Right cardiac atrium (tissue), 5 donors: ENCODE results near the gene AMH. TPM values are rescaled to one million over a fixed set of nuclear protein-coding genes. Genes with fewer than 3 reads are reported as not detected.

Experiments used
- ATAC-seq, 2 donors: fragments of 200-7000 bp; cut with Tn5 transposase; one replicate each; pipeline versions ENCODE4 v1.8.0 to v1.9.1; 2020; ENCODE audit warnings: moderate library complexity in 2 of 2, mild to moderate bottlenecking in 1 of 2
- DNase-seq, 3 donors: peaks; one replicate each; pipeline ENCODE4 v3.0.0-alpha.2; 2020
- H3K27ac ChIP-seq: one replicate; pipeline ENCODE4 v1.5.1; 2013; ENCODE audit warnings: mild to moderate bottlenecking, low read length, control low read depth, moderate library complexity
- H3K27me3 ChIP-seq: one replicate; pipeline ENCODE4 v1.6.1; 2013; ENCODE audit not compliant: control insufficient read depth, insufficient read depth
- H3K4me1 ChIP-seq: one replicate; pipeline ENCODE4 v1.6.1; 2013; ENCODE audit warnings: low read length; ENCODE audit not compliant: control insufficient read depth, insufficient read depth
- H3K4me3 ChIP-seq: one replicate; pipeline ENCODE4 v1.5.1; 2013; ENCODE audit warnings: low read length, control low read depth
- H3K9me3 ChIP-seq: one replicate; pipeline ENCODE4 v1.6.1; 2013; ENCODE audit warnings: low read length; ENCODE audit not compliant: control insufficient read depth
- WGBS: extraction: QIAGEN DNeasy Blood & Tissue Kit; methylation state at CpG from one replicate; pipeline ENCODE4 v1.1.7; 2013; 5-methylcytosine and 5-hydroxymethylcytosine counted together
- intact Hi-C, 4 donors: fragments of 100-400 bp; cut with DNase I; formaldehyde crosslinking; loops; one replicate each; pipeline versions ENCODE4 v1.11.0 to v1.14.0; 2022 to 2023
- polyA plus RNA-seq: library from polyadenylated mRNA; stranded (reverse); fragments of 200-250 nt; gene quantifications from one replicate; pipeline ENCODE4 v1.2.3, GENCODE V29; 2013
- total RNA-seq, 4 donors: library from RNA; stranded (reverse); fragmentation: NEBNext Ultra II Directional; extraction: Animal tissue kit (Norgen Biotek cat#: 25700); gene quantifications; one replicate each; pipeline ENCODE4 v1.2.1, GENCODE V29; 2021
- donor health status: healthy with polysubstance abuse.
- donor health status: DM: no; HTN: yes; CAD: no.
- donor health status: DM: no; HTN: no; CAD: no.
- donor health status: DM: no; HTN: yes; CAD: no; lungs with severe emphysema.
- donor health status: DM: yes; HTN: yes; CAD: no.

Gene AMH
- total and polyA plus RNA-seq, 5 donors, result 0.31 to 1.6 (median 0.99) TPM

DNA sequence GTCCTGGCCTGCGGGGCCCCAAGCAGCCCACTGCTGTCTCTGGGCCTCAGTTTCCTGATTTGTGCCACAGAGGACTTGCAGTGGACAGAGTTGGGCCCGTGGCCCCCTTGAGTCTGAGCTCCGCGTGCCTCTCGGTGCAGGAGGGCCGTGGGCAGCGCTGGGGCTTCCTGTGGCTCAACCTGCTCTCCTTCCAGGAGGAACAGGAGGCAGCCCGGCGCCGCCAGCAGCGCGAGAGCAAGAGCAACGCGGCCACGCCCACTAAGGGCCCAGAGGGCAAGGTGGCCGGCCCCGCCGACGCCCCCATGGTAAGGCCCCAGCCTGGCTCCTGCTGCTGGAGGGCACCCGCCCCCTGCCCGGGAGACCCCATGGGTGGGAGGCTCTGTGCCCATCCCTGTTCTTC lies 38.9 kb upstream of the AMH start:
- H3K4me1 ChIP-seq, result no peaks in the 10 kb centered on the region
- intact Hi-C loops, result loop anchor here in 1 of 4 donors (10.0 kb wide), 1 partner anchor 55 kb away; the partner anchor contains the start of gene AP3D1
- H3K27me3 ChIP-seq, result no peaks in the 10 kb centered on the region
- ATAC-seq (no peak), DNase-seq (no peak)
- no peak overlapping the region for H3K27ac ChIP-seq
- no peak overlapping the region for H3K4me3 ChIP-seq
- 88% methylated on average over 21 of the region's 21 CpGs for WGBS
- H3K9me3 ChIP-seq, result no peaks in the 10 kb centered on the region

DNA sequence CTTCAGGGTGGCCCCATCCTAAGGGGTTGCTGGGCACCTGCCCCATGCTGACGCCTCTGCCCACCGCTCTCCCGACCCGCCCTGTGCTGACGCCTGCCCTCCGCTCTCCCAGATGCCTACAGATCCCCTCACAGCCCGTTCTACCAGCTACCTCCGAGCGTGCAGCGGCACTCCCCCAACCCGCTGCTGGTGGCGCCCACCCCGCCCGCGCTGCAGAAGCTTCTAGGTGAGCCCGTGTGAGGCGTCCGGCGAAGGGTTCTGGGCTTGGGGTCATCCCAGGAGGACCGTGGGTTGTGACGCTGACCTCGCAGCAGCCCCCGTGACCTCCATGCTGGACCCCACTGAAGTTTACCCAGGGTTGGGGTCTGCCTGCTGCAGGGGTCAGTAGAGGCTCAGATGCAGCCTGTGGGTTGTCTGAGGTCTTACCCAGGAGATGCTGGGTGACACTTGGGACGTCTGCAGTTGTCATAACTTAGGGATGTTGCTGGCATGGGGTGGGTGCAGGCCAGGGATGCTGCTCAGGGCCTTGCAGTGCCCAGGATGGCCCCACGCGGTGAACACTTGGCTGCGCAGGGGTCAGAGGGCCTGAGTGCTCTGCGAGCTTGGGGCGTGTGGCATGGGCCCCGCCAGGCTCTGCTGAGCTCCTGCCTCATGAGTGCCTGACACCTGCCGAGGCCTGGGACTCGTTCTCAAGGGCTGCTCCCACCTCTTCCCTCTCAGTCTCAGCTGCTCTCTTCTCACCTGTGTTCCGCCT lies 38.0 kb upstream of the AMH start:
- DNase-seq (no peak), ATAC-seq (no peak)
- intact Hi-C loops, result loop anchor here in 1 of 4 donors (10.0 kb wide), 1 partner anchor 56 kb away; the partner anchor contains the start of gene AP3D1
- Histone ChIP-seq H3K27me3 (no peaks in the 10 kb centered on the region), H3K9me3 (no peaks in the 10 kb centered on the region), H3K27ac (no peak overlapping the region), H3K4me3 (no peak overlapping the region), H3K4me1 (no peaks in the 10 kb centered on the region)
- 91% methylated on average over 33 of the region's 33 CpGs for WGBS

DNA sequence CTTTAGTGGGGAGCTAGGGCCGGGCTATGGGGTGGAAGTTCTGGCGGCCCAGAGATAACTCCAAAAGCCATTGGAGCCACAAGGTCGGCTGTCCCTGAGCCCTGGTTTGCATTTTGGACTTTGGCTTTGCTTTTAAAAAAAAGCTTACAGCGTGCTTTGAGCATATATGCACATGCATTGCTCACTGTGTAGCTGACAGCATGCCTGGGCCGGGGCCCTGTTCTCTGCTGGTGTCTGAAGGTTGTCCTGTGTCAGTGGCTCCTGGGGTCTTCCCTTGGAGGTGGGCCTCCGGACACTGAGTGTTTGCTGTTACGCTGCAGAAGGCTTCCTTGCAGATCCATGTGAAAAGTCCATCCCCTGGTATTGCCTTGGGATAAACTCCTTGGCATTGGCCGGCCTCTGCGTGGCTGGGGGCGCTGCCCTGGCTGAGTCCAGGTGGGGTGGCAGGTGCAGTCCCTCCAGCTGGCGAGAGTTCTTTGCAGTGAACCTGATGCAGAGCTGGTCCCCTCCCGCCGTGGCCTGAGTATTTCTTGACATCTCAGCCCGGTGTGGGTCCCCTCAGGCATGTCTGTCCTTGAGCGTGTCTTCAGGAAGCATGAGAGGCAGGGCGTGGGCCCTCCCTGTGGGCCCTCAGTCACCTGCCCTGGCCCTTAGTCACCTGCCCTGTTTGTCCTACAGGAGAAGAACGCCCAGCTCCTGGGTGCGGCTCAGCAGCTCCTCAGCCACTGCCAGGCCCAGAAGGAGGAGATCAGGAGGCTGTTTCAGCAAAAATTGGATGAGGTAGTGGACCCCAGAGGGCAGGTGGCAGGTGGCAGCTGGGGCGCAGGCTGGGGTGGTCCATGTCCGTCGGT lies 36.0 kb upstream of the AMH start:
- H3K4me1 ChIP-seq, result no peaks in the 10 kb centered on the region
- no peak for ATAC-seq

DNA sequence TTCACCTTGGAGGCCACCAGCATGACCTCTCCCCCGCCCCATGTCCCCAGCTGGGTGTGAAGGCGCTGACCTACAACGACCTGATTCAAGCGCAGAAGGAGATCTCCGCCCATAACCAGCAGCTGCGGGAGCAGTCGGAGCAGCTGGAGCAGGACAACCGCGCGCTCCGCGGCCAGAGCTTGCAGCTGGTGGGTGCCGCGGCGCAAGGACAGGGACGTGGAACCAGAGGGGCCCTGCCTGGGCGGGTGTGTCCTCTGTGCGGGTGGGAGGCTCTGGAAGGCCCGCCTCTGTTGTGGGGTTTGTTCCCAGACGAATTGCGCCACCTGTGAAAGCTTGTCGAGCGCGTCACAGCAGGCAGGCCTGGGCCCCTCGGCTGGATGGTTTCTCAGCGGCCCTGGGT lies 35.3 kb upstream of the AMH start:
- WGBS, result 83% methylated on average over 26 of the region's 26 CpGs
- H3K4me3 ChIP-seq, result no peak overlapping the region
- ATAC-seq (no peak), DNase-seq (no peak)
- H3K9me3 ChIP-seq, result no peaks in the 10 kb centered on the region
- intact Hi-C loops, result loop anchor here in 1 of 4 donors (10.0 kb wide), 1 partner anchor 59 kb away; the partner anchor contains the start of gene AP3D1
- no peaks in the 10 kb centered on the region for H3K4me1 ChIP-seq
- H3K27ac ChIP-seq, result no peak overlapping the region
- H3K27me3 ChIP-seq, result no peaks in the 10 kb centered on the region

More for the DNA sequence above, 36.0 kb upstream of the AMH start:
- H3K4me3 ChIP-seq, result no peak overlapping the region
- H3K9me3 ChIP-seq, result no peaks in the 10 kb centered on the region
- 95% methylated on average over 21 of the region's 21 CpGs for WGBS
- DNase-seq, result no peak
- H3K27ac ChIP-seq, result no peak overlapping the region
- intact Hi-C loops, result loop anchor here in 1 of 4 donors (10.0 kb wide), 1 partner anchor 58 kb away; the partner anchor contains the start of gene AP3D1
- H3K27me3 ChIP-seq, result no peaks in the 10 kb centered on the region

DNA sequence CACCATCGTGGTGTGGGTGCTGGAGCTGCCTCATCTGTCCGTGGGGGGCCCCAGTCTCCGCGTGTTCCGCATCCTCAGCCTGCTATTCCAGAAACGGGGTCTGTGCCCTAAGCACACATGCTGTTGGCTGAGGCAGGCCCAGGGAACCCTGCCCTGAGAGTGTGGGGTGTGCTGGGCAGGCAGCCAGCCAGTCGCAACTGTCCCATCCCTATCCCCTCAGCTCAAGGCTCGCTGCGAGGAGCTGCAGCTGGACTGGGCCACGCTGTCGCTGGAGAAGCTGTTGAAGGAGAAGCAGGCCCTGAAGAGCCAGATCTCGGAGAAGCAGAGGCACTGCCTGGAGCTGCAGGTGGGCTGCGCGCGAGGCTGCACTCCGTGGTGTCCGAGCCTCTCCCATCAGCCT lies 34.9 kb upstream of the AMH start:
- Histone ChIP-seq H3K4me1 (no peaks in the 10 kb centered on the region), H3K9me3 (no peaks in the 10 kb centered on the region), H3K27me3 (no peaks in the 10 kb centered on the region), H3K27ac (no peak overlapping the region), H3K4me3 (no peak overlapping the region)
- intact Hi-C loops, result loop anchor here in 1 of 4 donors (10.0 kb wide), 1 partner anchor 59 kb away; the partner anchor contains the start of gene AP3D1
- ATAC-seq (no peak), DNase-seq (no peak)
- 82% methylated on average over 17 of the region's 17 CpGs for WGBS

DNA sequence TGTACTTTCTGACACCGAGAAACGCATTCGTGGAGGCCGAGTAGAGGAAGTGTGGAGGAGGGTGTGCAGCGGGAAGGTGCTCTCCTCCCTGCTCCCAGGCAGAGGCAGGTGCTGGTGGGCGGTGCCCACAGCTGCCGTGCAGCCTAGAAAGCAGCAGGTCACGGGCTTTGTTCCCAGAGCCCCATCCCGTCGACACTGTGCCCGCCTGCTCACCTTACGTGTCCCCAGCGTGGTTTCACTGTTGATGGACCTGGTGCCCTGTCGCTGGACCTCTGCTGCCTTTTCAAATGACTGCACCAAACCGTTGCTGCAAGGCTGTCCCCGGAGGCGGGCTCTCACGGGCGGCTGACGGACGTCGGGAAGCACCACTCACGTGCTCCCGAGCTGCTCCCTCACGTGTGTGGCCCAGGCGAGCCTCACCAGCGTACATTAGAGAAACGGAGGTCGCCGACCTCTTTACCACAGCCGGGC lies 33.8 kb upstream of the AMH start:
- no peaks in the 10 kb centered on the region for H3K9me3 ChIP-seq
- intact Hi-C loops, result loop anchor here in 1 of 4 donors (10.0 kb wide), 1 partner anchor 61 kb away; the partner anchor contains the start of gene AP3D1
- no peak overlapping the region for H3K27ac ChIP-seq
- WGBS, result 80% methylated on average over 31 of the region's 31 CpGs
- ATAC-seq, result no peak
- H3K27me3 ChIP-seq, result no peaks in the 10 kb centered on the region
- DNase-seq, result no peak
- no peaks in the 10 kb centered on the region for H3K4me1 ChIP-seq
- H3K4me3 ChIP-seq, result no peak overlapping the region

DNA sequence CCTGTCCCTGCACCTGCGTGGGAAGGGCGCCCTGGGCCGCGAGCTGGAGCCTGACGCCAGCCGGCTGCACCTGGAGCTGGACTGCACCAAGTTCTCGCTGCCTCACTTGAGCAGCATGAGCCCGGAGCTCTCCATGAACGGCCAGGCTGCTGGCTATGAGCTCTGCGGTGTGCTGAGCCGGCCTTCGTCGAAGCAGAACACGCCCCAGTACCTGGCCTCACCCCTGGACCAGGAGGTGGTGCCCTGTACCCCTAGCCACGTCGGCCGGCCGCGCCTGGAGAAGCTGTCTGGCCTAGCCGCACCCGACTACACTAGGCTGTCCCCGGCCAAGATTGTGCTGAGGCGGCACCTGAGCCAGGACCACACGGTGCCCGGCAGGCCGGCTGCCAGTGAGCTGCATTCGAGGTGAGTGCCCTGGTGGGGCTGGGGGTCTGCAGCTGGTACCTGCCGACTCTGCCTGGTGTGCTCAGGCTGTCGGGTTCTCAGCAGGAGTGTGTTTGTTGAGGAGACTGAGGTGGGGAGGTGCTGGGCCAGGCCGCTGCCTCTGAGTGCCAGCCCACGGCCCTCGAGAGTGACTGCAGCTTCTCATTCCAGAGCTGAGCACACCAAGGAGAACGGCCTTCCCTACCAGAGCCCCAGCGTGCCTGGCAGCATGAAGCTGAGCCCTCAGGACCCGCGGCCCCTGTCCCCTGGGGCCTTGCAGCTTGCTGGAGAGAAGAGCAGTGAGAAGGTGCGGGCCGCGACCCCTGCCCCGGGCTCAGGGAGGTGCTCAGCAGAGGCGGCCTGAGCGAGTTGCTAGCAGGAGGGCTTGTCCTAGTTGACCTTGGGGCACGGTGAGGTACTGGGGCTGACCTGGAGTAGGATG lies 32.5 kb upstream of the AMH start:
- WGBS, result 96% methylated on average over 43 of the region's 43 CpGs
- Histone ChIP-seq H3K9me3 (no peaks in the 10 kb centered on the region), H3K27ac (no peak overlapping the region), H3K27me3 (no peaks in the 10 kb centered on the region), H3K4me1 (no peaks in the 10 kb centered on the region), H3K4me3 (no peak overlapping the region)
- DNase-seq (no peak), ATAC-seq (no peak)
- intact Hi-C loops, result loop anchor here in 1 of 4 donors (10.0 kb wide), 1 partner anchor 62 kb away; the partner anchor contains the start of gene AP3D1

DNA sequence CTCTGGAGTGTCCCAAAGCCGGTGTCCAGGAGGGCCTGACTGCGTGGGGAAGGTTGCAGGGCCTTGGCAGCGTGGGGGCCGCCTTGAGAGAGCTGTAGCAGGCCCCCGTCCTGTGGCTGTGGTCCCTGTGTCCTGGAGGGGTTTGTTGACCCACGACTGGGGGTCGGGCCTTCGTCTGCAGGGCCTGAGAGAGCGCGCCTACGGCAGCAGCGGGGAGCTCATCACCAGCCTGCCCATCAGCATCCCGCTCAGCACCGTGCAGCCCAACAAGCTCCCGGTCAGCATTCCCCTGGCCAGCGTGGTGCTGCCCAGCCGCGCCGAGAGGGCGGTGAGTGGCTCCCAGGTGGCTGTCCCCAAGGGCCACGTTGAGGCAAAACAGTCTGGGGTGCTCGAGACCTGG lies 31.5 kb upstream of the AMH start:
- DNase-seq (no peak), ATAC-seq (peak in 1 of 2 donors; percentile 2)
- Histone ChIP-seq H3K27me3 (no peaks in the 10 kb centered on the region), H3K4me1 (no peaks in the 10 kb centered on the region), H3K27ac (no peak overlapping the region), H3K4me3 (no peak overlapping the region), H3K9me3 (no peaks in the 10 kb centered on the region)
- WGBS, result 96% methylated on average over 22 of the region's 22 CpGs
- intact Hi-C loops, result loop anchor here in 1 of 4 donors (10.0 kb wide), 1 partner anchor 63 kb away; the partner anchor contains the start of gene AP3D1

DNA sequence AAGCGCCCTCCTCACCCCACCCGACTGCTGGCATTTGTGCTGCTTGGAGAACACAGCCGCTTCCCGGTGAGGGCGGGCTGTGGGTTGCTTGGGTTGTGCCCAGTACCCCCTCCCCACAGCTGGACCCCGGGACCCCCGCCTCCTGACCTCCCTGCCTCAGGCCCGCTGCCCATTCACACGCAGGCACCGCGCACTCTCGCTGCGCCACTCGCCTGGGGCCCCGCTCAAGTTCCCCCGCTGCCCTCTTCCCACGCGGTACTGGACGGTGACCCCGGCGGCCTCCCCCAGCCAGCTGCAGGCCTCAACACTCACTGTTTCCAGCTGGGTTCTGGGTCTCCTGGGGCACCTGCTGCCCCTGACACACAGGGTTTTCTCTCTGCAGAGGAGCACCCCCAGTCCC lies 29.4 kb upstream of the AMH start:
- 96% methylated on average over 21 of the region's 21 CpGs for WGBS
- H3K27me3 ChIP-seq, result no peaks in the 10 kb centered on the region
- H3K27ac ChIP-seq, result no peak overlapping the region
- H3K4me3 ChIP-seq, result no peak overlapping the region
- no peaks in the 10 kb centered on the region for H3K9me3 ChIP-seq
- intact Hi-C loops, result loop anchor here in 2 of 4 donors (10.0 kb wide), 1 partner anchor 65 kb away; the partner anchor contains the start of gene AP3D1 (in 2 of the 2)
- no peaks in the 10 kb centered on the region for H3K4me1 ChIP-seq
- no peak for ATAC-seq
- no peak for DNase-seq

DNA sequence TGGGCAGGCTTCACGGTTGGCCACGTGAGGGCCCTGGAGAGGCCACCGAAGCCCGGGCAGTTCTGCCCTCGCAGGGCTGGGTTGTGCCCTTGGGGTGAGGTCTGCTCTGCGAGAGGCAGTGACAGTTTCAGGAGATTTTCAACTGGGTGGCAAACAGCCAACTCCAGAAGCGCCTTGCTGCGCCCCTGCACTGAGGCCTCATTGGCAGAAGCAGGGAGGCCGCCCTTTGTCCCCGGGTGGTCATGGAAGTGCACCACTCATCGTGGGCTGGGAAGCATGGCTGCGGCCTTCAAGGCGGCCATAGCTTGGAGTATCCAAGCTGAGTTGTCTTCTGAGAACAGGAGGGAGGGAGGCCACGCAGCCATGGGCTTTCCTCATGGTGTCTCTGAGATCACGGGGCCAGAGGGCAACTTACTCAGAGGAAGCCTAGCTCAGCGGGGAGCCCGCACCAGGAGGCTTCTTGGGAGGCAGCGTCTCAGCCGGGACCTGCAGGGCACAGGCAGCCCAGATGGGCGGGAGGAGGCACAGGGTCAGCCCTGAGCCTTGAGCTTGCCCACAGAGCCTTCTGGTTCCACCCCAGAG lies 27.8 kb upstream of the AMH start:
- ATAC-seq (peak in 1 of 2 donors; percentile 12), DNase-seq (no peak)
- intact Hi-C loops, result loop anchor here in 1 of 4 donors (10.0 kb wide), 1 partner anchor 67 kb away; the partner anchor contains the start of gene AP3D1
- Histone ChIP-seq H3K4me1 (no peaks in the 10 kb centered on the region), H3K9me3 (no peaks in the 10 kb centered on the region), H3K27ac (no peak overlapping the region), H3K4me3 (no peak overlapping the region), H3K27me3 (no peaks in the 10 kb centered on the region)
- WGBS, result 77% methylated on average over 20 of the region's 20 CpGs
